Stimulated activated naive CD4-positive, alpha-beta T cell (primary cell): ENCODE data around the gene EIF4H.
"Not testable (repeated sequence)": the region's sequence is repeated elsewhere in the genome, so short reads cannot be mapped to it uniquely, and the experiment has no call there.

ENCODE experiments used
- DNase-seq, 6 experiments: peaks; one replicate each; lab custom pipeline; 2025; lab: John Stamatoyannopoulos, UW

Gene EIF4H

DNA sequence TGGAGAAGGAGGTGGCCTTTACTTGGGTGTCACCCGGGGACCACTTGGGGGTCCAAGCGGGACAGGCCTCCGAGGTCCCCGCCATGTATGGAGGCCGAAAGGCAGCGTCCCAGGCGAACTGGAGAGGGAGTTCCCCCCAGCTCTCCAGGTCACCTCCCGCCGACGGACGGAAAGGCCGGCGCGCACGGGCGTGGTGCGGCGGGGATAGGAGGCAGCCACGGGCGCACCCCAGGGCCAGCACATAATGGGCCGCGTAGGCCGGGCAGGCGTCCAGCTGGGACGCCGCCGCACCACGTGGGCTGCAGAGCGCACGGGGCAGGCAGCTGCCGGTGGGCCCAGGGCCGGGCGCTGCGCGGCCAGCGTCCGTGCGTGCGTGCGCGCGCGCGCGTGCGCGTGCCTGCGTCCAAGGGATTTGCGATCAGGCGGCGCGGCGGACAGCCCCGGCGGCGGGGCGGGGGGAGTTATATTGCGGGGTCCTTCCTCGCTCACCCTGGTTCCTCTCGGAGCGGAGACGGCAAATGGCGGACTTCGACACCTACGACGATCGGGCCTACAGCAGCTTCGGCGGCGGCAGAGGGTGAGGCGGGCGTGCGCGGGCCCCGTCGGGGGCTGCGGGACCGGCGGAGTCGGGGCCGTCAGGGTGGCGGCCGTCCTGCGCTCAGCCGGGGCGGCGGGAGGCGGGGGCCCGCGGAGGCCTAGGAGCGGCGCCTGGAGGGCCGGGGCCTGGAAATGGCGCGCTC is at the start of gene EIF4H:
EIF4H (plus strand) TSS at position 491 of the 740 bp plus-strand sequence; CDS start at position 519, 28 bp downstream.
- DNase-seq: peak; percentile 89 to 95 (median 91)

DNA sequence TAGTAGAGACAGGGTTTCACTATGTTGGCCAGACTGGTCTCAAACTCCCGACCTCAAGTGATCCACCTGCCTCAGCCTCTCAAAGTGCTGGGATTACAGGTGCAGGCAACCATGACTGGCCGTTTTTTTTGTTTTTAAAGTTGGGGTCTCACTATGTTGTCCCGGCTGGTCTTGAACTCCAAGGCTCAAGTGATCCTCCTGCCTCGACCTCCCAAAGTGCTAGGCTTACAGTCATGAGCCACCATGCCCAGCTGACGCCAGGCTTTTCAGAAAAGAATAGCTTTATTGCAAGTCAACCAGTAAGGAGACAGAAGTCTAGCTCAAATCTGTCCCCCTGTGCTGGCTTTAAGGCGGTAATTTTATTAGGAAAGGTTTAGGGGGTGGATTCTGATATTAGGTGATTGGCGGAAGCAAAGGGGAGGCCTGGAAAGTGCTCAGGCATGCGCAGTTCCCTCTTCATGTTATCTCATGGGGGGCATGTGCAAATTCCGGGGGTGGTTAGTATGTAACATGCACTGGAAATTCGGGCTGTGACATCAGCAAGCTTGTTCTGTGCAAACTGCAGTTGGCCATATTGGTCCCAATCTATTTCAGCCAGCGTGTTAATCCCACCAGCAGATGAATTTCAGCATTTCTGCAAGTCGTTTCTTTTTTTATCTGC is 47.8 kb upstream of the EIF4H start:
- DNase-seq: no peak

DNA sequence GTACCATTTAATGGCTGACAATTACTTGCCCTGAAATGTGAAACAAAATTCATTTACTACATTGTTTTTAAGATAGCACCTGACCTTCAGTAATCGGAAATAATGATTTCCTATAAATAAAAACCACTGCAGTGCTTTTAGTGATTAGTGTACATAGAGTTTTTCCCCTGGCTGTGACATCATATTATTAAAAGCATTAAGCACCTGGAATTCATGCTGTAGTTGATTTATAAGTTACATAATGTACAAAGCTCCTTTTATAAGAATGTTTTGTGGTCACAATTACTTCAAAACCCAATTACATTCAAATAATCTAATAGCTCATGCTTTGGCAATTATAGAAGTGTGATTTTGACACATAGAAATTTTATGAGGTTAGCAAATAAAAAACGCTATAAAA is 44.3 kb upstream of the EIF4H start:
- DNase-seq: no peak

DNA sequence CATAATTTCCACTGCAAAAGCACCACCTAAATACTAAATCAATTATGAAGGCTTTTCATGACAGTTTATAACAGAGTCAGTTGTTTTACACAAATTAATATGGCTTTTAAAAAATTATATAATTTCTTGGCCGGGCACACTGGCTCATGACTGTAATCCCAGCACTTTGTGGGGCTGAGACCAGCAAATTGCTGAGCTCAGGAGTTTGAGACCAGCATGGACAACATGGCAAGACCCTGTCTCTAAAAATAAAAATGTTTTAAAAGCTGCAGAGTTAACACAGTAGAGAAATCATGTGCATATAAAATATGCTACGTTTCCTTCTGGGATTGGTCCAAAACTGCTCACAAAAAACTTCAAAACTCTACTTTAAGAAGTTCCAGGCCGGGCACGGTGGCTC is 43.6 kb upstream of the EIF4H start:
- no peak for DNase-seq

DNA sequence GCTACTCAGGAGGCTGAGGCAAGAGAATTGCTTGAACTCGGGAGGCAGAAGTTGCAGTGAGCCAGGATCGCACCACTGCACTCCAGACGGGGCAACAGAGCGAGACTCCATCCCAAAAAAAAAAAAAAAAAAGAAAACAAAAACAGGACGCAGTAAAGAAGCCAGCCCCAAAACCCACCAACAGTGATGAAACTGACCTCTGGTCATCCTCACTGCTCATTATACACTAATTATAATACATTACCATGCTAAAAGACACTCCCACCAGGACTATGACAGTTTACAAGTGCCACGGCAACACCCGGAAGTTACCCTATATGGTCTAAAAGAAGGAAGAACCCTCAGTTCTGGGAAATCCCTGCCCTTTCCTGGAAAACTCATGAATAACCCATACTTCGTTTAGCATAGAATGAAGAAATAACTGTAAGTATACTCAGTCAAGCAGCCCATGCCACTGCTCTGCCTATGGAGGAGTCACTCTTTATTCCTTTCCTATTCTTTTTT is 40.0 kb upstream of the EIF4H start:
- no peak for DNase-seq

DNA sequence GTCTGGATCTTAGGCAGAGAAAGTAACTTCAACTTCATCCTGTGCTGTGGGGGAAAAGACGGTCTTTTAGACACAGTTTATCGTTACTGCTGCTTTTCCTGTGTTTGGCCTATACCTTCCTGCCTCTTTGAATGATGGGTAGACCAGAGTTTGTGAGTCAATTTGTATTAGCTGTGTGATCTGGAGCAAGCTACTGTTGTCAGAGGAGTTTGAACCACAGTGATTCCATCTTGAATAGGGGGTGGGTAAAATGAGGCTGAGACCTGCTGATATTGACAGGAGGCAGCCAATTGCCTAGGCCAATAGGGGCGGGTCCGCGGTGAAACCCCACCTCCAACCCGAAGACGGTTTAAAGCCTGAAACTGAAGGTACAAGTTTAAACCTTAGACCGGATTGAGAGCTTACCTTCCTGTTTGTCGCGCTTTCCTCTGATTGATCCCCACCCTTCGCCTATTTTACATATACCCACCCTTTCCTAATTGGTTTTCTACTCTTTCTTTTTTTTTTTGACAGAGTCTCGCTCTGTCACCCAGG is 35.8 kb upstream of the EIF4H start:
- DNase-seq: no peak

DNA sequence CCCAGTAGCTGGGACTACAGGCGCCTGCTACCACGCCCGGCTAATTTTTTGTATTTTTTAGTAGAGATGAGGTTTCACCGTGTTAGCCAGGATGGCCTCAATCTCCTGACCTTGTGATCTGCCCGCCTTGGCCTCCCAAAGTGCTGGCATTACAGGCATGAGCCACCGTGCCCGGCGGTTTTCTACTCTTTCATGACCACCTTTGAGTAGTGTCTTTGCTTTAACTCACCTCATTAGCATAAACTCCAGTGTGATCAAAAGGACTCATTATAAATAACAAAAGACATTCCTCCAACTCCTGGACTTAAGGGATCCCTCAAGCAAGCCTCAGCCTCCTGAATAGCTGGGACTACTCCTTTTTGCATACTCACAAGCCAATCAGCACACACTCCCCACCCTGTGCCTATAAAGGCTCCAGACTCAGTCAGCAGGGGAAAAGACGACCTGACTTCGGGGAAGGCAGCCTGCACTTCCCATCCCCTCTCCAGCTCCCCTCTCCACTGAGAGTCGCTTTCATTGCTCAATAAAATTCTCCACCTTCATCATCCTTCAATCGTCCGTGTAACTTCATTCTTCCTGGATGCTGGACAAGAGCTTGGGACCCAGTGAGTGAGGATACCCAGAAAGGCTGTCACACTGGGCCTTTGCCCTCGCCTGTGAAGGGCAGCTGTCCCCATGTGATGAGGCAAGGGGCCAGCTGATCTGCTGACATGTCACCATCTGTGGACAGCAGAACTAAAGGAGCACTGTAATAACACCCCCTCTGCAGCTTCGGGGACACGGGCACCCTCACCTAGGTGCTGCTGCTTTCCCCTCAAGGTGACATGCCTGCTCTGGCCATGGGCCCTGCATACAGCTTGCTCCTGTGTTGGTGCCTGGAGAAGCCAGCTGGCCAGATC is 35.0 kb upstream of the EIF4H start:
- no peak for DNase-seq

DNA sequence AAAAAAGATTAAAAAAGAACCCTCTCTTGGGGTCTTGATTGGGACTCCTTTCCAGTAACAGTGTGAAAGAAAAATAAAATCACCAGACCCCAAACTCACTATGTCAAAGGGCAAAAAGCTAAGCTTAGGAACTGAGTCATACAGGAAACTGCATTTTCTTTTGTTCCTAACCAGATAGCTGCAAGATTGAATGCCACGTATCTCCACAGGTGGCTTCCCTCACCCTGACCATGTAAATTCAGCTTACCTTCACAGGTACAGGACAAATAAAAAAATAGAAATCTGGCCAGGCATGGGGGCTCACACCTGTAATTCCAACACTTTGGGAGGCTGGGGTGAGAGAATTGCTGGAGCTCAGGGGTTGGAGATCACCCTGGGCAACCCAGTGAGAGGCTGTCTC is 32.5 kb upstream of the EIF4H start:
- DNase-seq: no peak

DNA sequence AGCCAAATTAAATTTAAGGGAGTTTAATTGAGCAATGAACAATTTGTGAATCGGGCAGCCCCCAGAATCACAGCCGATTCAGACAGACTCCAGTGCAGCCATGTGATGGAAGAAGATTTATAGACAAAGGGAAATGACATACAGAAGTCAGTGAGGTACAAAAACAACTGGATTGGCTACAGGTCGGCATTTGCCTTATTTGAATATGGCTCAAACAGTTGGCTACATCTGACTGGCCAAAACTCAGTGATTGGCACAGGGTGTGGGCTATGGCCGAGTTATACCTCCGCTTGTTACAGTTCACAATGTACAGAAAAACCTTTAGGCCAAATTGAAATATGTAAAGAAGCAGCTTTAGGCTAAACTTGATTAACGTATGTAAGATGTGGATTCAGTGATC is 30.8 kb upstream of the EIF4H start:
- DNase-seq: no peak

DNA sequence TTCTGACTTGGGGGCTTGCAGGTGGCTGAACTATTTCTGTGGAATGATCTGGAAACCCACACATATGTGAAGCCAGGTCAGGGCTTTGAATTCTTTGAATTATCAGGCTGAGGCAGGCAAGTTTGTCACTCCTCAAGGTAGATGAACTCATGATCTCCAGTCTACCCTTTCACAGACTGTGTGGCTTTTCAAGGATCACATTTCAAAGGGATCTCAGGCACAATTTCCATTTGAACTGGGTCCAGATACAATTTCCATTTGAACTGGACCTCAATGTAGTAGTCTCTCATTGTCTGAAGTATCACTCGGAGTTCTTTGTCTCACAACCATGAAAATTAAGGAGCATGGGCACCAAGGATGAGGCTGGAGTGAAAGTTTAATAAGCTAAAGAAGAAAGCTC is 25.7 kb upstream of the EIF4H start:
- no peak for DNase-seq

DNA sequence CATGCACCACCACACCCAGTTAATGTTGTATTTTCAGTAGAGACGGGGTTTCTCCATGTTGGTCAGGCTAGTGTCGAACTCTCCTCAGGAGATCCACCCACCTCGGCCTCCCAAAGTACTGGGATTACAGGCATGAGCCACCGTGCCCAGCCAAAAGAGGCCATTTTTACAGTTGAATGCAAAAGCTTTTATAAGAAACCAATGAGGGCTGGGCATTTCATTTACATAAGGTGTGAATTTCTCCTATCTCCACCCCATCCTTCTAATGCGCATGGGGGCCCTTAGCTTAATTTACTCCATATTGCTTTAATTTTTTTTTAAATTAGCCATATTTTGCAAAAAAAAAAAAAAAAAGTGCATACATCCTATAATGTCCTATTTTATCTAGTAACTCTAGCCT is 25.1 kb upstream of the EIF4H start:
- no peak for DNase-seq

DNA sequence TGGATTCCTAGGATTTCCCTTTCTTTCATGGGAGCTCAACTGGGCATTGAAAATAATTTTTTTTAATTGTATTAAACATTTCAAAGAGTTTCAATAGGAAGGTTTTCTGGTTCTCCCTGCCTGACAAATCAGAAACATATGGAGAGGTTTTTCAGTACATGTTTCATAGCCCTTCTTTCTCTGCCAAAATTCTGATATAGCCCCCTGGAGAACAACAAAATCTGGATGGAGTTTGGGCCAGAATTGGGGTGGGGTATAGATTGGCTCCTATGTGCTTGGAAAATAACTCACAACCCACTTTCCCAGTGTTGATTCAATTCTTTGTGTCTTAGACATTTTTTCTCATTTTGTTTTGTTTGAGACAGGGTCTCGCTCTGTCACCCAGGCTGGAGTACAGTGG is 24.6 kb upstream of the EIF4H start:
- no peak for DNase-seq

DNA sequence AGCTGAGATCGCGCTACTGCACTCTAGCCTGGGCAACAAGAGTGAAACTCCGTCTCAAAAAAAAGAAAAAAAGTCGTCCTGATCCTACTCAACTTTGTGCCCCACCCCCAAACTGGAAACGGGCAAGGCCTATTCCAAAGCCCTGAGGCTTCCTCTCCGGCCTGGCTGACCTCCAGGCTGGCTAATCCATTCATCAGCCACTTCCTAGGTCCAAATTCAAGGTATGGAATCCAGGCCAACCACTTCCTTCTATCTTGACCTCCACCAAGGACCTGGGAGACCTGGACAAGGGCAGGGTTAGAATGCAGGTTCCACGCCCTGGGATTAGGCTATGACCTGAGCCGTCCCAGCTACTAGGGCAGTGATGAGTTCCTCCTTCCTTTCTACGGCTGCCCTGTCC is 20.4 kb upstream of the EIF4H start:
- no peak for DNase-seq

DNA sequence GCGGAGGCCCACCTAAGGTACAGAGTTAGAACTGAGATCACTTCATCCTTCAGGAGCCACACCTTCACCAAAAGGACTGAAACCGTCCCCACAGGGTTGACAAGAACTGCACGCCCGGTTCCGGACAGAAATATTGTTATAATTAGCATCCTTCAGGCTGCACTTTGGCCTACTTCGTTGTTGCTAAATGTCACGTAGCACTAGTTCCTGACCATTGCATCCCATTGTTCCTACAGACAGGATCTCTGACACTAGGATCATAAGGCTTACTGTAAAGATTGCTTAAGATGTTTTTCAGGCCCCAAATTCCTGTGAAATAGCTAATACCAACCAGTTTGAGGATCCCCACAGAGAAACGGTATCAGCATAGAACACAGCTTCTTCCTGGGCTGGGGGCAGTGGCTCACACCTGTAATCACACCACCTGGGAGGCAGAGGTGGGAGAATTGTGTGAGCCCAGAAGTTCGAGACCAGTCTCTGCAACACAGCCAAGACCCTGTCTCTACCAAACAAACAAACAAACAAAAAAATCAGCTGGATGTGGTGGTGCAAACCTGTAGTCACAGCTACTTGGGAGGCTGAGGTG is 18.3 kb upstream of the EIF4H start:
- no peak for DNase-seq

DNA sequence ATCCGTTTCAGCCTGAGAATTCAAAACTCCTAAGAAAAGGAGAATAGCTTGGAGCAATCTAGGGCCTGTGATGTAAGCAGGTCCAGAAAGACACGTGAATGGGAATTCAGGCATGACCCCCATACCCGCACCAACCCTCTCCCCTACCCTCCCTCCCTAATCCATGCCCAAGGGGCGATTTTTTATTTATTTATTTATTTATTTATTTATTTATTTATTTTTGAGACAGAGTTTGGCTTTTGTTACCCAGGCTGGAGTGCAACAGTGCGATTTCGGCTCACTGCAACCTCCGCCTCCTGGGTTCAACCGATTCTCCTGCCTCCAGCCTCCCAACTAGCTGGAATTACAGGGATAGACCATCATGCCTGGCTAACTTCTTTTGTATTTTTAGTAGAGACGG is 16.6 kb upstream of the EIF4H start:
- no peak for DNase-seq

DNA sequence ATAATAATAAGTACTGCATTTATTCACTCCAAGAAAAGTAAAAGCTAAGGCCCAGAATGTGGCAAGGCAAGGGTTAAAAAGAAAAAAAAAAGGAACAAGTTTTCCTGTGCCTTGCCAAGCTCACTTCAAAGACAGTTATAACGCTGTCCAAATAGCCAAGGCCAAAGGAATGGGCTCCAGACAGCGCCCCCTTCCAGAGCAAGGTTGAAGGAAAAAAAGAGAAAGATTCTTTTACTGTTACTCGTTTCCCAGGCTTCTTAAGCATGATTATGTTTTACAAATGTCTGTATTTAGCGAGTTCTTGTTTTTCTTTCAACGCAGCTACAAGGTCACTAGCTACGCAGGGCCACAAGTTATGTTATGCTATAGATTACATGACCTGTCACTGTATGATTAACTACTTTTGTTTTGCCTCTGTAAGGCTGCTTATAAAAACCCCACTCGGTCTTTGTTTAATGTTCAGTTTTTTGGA is 9.1 kb upstream of the EIF4H start:
- DNase-seq: no peak

DNA sequence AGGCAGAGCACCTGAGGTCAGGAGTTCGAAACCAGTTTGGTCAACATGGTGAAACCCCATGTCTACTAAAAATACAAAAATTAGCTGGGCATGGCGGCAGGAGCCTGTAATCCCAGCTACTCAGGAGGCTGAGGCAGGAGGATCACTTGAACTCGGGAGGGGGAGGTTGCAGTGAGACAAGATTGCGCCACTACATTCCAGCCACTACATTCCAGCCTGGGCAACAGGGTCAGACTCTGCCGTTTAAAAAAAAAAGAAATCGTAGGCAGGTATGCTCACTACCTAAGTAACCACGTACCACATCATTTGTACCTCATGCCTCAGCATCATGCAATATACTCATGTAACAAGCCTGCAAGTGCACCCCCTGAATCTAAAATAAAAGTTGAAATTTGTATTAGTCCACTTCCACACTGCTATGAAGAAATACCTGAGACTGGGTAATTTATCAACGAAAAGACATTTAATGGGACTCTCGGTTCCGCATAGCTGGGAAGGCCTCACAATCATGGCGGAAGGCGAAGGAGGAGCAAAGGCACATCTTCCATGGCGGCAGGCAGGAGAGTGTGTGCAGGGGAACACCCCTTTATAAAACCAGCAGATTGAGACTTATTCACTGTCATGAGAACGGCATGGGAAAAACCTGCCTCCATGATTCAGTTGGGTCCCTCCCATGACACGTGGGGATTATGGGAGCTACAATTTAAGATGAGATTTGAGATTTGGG is 8.1 kb upstream of the EIF4H start:
- no peak for DNase-seq

DNA sequence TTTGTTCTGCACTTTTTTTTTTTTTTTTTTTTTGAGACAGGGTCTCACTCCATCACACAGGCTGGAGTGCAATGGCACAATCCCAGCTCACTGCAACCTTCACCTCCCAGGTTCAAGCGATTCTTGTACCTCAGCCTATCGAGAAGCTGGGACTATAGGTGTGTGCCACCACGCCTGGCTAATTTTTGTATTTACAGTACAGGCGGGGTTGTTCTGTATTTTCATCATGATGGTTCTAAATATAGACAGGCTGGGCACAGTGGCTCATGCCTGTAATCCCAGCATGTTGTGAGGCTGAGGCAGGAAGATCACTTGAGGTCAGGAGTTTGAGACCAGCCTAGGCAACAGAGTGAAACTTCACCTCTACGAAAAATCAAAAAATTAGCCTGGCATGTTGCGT is 6.8 kb upstream of the EIF4H start:
- DNase-seq: not testable (repeated sequence)

DNA sequence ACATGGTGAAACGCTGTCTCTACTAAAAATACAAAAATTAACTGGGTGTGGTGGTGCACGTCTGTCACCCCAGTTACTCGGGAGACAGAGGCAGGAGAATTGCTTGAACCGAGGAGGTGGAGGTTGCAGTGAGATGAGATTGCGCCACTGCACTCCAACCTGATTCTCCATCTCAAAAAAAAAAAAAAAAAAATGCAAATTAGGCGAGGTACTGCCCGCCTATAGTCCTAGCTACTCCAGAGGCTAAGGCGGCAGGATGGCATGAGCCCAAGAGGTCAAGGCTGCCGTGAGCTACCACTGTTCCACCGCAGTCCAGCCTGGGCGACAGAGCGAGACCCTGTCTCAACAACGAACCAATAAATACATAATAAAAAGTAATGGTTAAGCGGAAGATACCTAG is 1.1 kb upstream of the EIF4H start:
- DNase-seq: no peak

DNA sequence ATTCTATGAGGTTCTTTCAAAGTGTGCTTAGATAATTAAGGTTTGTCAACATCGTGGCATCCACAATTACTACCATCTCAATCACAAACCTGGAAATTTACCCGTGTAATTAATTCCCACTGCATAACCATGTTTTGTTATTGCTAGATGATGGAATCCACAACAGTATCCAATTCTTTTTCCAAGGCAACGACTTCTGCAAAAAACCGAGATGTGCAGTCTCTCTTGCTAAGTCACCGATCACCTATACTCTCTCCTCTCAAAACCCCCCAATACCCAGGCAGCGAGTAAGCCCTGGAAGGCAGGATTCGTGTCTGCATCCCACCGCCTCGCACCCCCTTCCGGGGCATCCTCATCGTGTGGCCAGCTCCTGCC is 678 bp upstream of the EIF4H start:
- no peak for DNase-seq

DNA sequence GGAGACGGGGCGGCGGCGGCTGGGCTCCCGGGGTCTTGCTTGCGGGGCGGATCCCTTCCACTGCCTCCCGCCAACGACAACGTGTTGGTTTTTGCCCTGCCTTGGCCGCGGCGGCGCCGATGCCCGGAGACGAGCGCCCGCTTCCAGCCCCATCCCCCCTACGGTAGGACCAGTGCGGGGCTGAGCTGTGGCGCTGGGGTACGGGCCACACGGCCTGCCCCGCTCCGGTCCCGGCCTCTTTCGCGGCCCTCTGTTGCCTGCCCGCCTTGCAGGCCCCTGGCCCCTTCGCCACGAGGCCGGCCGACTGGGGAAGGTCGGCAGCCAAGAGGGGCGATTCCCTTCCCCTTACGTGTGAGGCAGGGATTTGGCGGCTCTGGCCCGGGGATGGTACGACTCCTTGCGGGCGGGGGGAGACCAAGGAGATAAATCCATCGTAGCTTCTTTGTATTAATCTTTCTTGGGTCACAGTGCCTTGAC is 488 bp downstream of the EIF4H start:
- peak in 4 of 6 experiments; percentile 34 to 54 (median 52) for DNase-seq
